Thoracic aorta (tissue), 2 donors: Measurements from ENCODE around the gene ACSL6. TPM values are rescaled to one million over a fixed set of nuclear protein-coding genes. Genes with fewer than 3 reads are reported as not detected.

Experiments
- ATAC-seq: fragments of 150-250 bp; one replicate; pipeline ENCODE4 v1.8.0; 2017; ENCODE audit warnings: low read depth; ENCODE audit not compliant: insufficient number of reproducible peaks, low FRiP score
- DNase-seq: peaks from one replicate; pipeline ENCODE4 v3.0.0-alpha.2; 2020; ENCODE audit warnings: low spot score
- H3K27ac ChIP-seq, 2 donors: fragments of 200-600 bp; sonication (generic); 1 replicate in 1 of 2; 2 replicates in 1 of 2; pipeline ENCODE4 v1.5.1; 2016; ENCODE audit warnings: mild to moderate bottlenecking in 2 of 2, moderate library complexity in 2 of 2
- H3K27me3 ChIP-seq: fragments of 200-600 bp; sonication (generic); replicated peaks from 2 replicates; pipeline ENCODE4 v1.6.0; 2016; ENCODE audit warnings: mild to moderate bottlenecking; ENCODE audit not compliant: insufficient read depth
- H3K36me3 ChIP-seq: fragments of 200-600 bp; sonication (generic); one replicate; pipeline ENCODE4 v1.5.1; 2016
- H3K4me1 ChIP-seq, 2 donors: fragments of 200-600 bp; sonication (generic); 1 replicate in 1 of 2; 2 replicates in 1 of 2; pipeline versions ENCODE4 v1.5.1 to v1.6.0; 2016; ENCODE audit warnings: low read depth in 2 of 2, mild to moderate bottlenecking in 1 of 2; ENCODE audit not compliant: control insufficient read depth in 1 of 2
- H3K4me3 ChIP-seq: fragments of 200-600 bp; sonication (generic); 2 replicates; pipeline ENCODE4 v1.5.1; 2016; ENCODE audit warnings: mild to moderate bottlenecking
- H3K9me3 ChIP-seq: fragments of 200-600 bp; sonication (generic); 2 replicates; pipeline ENCODE4 v1.5.1; 2016
- total RNA-seq, 2 donors: library from RNA; depleted of rRNA; stranded (reverse); fragments of >200 nt; gene quantifications; one replicate each; pipeline versions ENCODE4 v1.1.0 to v1.2.3, GENCODE V29; 2016
- TF ChIP-seq, protein P1 (sequence below): fragments of 200-600 bp; sonication (generic); IDR thresholded peaks from one replicate; pipeline ENCODE4 v1.5.1; 2019; ENCODE audit warnings: antibody characterized with exemption

Gene ACSL6
- total RNA-seq, 2 donors from 2014 or later: 1.6 TPM

DNA sequence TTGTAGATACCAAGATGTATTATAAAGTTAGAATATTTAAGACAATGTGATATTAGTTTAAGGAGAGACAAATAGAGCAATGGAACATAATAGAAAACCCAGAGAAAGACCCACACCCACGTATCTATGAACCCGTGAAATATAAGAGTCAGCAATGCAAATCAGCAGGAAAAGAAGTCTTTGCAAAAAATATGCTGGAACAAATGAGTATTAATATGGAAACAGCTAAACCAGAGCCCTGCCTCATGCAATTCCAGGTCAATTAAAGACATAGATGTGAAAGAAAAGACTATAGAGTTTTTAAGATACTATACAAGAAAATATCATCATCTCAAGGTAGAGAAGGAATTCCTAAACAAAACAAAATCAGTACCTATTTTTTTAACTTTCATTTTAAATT is 25.9 kb upstream of the ACSL6 start:
- H3K4me3 ChIP-seq: no peak overlapping the region
- H3K27me3 ChIP-seq: no peaks in the 10 kb centered on the region
- H3K4me1 ChIP-seq: no peaks in the 10 kb centered on the region
- H3K9me3 ChIP-seq: peaks cover 2% of the 10 kb centered on the region
- TF ChIP-seq, protein P1, sequence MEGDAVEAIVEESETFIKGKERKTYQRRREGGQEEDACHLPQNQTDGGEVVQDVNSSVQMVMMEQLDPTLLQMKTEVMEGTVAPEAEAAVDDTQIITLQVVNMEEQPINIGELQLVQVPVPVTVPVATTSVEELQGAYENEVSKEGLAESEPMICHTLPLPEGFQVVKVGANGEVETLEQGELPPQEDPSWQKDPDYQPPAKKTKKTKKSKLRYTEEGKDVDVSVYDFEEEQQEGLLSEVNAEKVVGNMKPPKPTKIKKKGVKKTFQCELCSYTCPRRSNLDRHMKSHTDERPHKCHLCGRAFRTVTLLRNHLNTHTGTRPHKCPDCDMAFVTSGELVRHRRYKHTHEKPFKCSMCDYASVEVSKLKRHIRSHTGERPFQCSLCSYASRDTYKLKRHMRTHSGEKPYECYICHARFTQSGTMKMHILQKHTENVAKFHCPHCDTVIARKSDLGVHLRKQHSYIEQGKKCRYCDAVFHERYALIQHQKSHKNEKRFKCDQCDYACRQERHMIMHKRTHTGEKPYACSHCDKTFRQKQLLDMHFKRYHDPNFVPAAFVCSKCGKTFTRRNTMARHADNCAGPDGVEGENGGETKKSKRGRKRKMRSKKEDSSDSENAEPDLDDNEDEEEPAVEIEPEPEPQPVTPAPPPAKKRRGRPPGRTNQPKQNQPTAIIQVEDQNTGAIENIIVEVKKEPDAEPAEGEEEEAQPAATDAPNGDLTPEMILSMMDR: no peak
- ATAC-seq: no peak
- no peak overlapping the region for H3K27ac ChIP-seq
- H3K36me3 ChIP-seq: no peaks in the 10 kb centered on the region
- DNase-seq: no peak

GRCh38 chr5:132033122-132033521 is 21.7 kb upstream of the ACSL6 start:
- TF ChIP-seq, protein P1: no peak
- no peak for ATAC-seq
- no peak overlapping the region for H3K27ac ChIP-seq
- H3K4me1 ChIP-seq: no peaks in the 10 kb centered on the region
- H3K4me3 ChIP-seq: no peak overlapping the region
- no peak for DNase-seq
- peaks cover 2% of the 10 kb centered on the region for H3K9me3 ChIP-seq
- H3K36me3 ChIP-seq: no peaks in the 10 kb centered on the region
- no peaks in the 10 kb centered on the region for H3K27me3 ChIP-seq

DNA sequence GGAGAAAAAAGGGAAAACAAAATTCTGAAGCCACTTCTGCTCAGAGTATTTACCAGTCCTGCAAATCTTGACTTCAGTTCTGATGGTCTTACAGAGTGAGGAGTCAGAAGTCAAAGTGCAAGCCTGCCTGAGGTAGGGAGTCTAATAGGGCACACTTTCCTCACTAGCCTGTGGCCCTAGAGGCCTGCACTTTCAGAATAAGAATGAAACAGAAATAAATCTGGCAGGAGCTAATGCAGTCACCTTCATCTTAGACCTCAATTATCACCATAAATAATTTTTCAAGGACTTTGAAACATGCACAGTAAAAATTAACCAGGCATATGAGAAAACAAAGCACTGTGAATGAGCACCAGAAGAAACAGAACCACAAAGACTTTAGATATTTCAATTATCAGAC is 20.7 kb upstream of the ACSL6 start:
- H3K27me3 ChIP-seq: no peaks in the 10 kb centered on the region
- no peaks in the 10 kb centered on the region for H3K4me1 ChIP-seq
- ATAC-seq (no peak), DNase-seq (no peak)
- no peak overlapping the region for H3K27ac ChIP-seq
- H3K9me3 ChIP-seq: peaks cover 2% of the 10 kb centered on the region
- no peaks in the 10 kb centered on the region for H3K36me3 ChIP-seq
- TF ChIP-seq, protein P1: no peak
- H3K4me3 ChIP-seq: no peak overlapping the region

DNA sequence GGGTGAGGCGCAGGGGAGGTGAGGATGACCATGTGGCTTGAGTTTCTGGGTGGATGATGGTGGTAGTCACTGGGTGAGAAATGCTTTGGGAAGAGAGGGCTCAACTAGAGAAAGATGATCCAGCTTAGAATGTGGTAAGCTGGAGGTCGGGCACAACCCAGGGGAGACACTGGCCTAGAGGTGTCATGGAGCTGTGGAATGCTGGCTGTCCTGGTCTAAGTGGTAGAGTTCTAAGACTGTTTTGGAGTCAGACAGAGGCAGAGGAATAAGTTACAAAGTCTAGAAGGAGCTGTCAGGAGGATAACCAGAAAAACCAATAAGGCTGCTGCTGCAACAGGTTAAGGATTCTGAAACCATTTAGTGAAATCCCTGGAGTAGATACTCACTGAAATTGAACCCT is 19.2 kb upstream of the ACSL6 start:
- TF ChIP-seq, protein P1: no peak
- Histone ChIP-seq H3K27ac (no peak overlapping the region), H3K9me3 (peaks cover 2% of the 10 kb centered on the region), H3K27me3 (no peaks in the 10 kb centered on the region), H3K4me3 (no peak overlapping the region), H3K4me1 (no peaks in the 10 kb centered on the region), H3K36me3 (no peaks in the 10 kb centered on the region)
- ATAC-seq: no peak
- DNase-seq: no peak

DNA sequence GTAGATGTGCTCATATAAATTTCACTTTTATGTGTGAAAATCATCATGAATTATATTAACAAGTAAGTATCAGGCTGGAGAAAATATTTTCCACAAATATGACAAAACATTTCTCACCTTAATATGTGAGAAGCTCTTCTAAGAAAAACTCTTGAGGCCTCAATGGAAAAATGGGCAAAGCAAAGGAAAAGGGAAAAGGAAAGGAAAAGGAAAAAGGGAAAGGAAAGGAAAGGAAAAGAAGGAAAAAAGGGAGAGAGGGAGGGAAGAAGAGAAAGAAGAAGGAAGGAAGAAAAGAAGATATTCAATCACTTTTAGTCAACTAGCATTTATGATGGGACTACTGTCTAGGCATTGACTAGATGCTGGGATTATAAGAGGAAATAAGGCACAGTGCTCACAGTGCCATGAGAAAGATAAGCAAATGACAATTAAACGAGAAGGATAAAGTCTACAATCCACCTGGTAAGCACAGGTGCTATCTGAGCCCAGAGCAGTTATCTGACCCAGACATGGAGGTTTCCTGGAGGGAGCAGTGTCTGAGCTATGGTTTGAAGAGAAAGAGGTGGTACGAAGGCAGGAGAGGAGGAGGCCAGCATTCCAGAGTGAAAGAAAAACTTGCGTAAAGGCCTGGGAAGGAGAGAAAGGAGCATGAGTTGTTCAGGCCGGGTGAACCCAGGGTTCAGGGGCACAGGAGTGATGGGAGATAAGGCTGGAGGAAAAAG is 18.3 kb upstream of the ACSL6 start:
- no peaks in the 10 kb centered on the region for H3K27me3 ChIP-seq
- TF ChIP-seq, protein P1: no peak
- no peak overlapping the region for H3K4me3 ChIP-seq
- no peak for ATAC-seq
- DNase-seq: no peak
- no peak overlapping the region for H3K27ac ChIP-seq
- H3K9me3 ChIP-seq: peaks cover 2% of the 10 kb centered on the region
- no peaks in the 10 kb centered on the region for H3K36me3 ChIP-seq
- H3K4me1 ChIP-seq: no peaks in the 10 kb centered on the region
